Upper lobe of left lung (tissue), 6 donors: ENCODE results near the gene ETS1. TPM values are rescaled to one million over a fixed set of nuclear protein-coding genes. Genes with fewer than 3 reads are reported as not detected.
"Not testable (repeated sequence)": the region's sequence is repeated elsewhere in the genome, so short reads cannot be mapped to it uniquely, and the experiment has no call there.

ENCODE experiments used
- ATAC-seq, 2 donors: fragments of 200-7000 bp; cut with Tn5 transposase; one replicate each; pipeline ENCODE4 v1.9.1; 2022; ENCODE audit warnings: mild to moderate bottlenecking in 2 of 2, moderate library complexity in 2 of 2; ENCODE audit not compliant: low FRiP score in 2 of 2
- DNase-seq, 2 donors: peaks; one replicate each; pipeline ENCODE4 v3.0.0-alpha.2; 2019 to 2020
- H3K27ac ChIP-seq, 4 donors: fragments of 200-600 bp; sonication (generic); one replicate each; pipeline ENCODE4 v1.5.1; 2016 to 2019
- H3K27me3 ChIP-seq, 4 donors: fragments of 200-600 bp; sonication (generic); one replicate each; pipeline ENCODE4 v1.5.1; 2017 to 2019
- H3K36me3 ChIP-seq, 4 donors: fragments of 200-600 bp; sonication (generic); one replicate each; pipeline ENCODE4 v1.5.1; 2016 to 2019
- H3K4me1 ChIP-seq, 4 donors: fragments of 200-600 bp; sonication (generic); one replicate each; pipeline ENCODE4 v1.5.1; 2018 to 2019
- H3K4me3 ChIP-seq, 4 donors: fragments of 200-600 bp; sonication (generic); one replicate each; pipeline ENCODE4 v1.5.1; 2017 to 2019; ENCODE audit warnings: mild to moderate bottlenecking in 2 of 4, moderate library complexity in 1 of 4
- H3K9me3 ChIP-seq, 4 donors: fragments of 200-600 bp; sonication (generic); one replicate each; pipeline ENCODE4 v1.5.1; 2018 to 2019
- EP300 ChIP-seq, 4 donors: sonication (generic); formaldehyde crosslinking; IDR thresholded peaks; one replicate each; pipeline ENCODE4 v1.5.1; 2017; ENCODE audit warnings: antibody characterized with exemption in 4 of 4, control low read depth in 2 of 4
- POLR2A ChIP-seq, 4 donors: fragments of 450-650 bp; IDR thresholded peaks; one replicate each; pipeline ENCODE4 v1.5.1; 2016 to 2017; ENCODE audit warnings: antibody characterized with exemption in 4 of 4, mild to moderate bottlenecking in 2 of 4
- POLR2AphosphoS5 ChIP-seq, 2 donors: sonication (generic); formaldehyde crosslinking; IDR thresholded peaks; one replicate each; pipeline ENCODE4 v1.5.1; 2017; ENCODE audit warnings: antibody characterized with exemption in 2 of 2
- WGBS, 2 donors: methylation state at CpG; one replicate each; pipeline ENCODE4 v1.1.5; 2017 to 2018; 5-methylcytosine and 5-hydroxymethylcytosine counted together
- total RNA-seq, 6 donors: library from RNA; depleted of rRNA in 4 of 6; stranded (reverse); fragments of >200 nt in 4 of 6; gene quantifications; one replicate each; pipeline versions ENCODE4 v1.1.0 to v1.2.1, GENCODE V29; 2016 to 2021
- TF ChIP-seq, protein P1 (sequence below), 6 experiments: fragments of 450-650 bp in 4 of 6; fragments of 200-600 bp in 2 of 6; sonication (generic) in 2 of 6; IDR thresholded peaks; one replicate each; pipeline ENCODE4 v1.5.1; 2016 to 2019; ENCODE audit warnings: antibody characterized with exemption in 6 of 6
- donor health status: DM: no; HTN: no; CAD: no; lungs with moderate emphysema.
- donor health status: DM: no; HTN: yes; CAD: no; lungs with severe emphysema.

ETS1 gene
- total RNA-seq, 6 donors from 2014 or later, result 29.3 to 107 (median 79.0) TPM

DNA sequence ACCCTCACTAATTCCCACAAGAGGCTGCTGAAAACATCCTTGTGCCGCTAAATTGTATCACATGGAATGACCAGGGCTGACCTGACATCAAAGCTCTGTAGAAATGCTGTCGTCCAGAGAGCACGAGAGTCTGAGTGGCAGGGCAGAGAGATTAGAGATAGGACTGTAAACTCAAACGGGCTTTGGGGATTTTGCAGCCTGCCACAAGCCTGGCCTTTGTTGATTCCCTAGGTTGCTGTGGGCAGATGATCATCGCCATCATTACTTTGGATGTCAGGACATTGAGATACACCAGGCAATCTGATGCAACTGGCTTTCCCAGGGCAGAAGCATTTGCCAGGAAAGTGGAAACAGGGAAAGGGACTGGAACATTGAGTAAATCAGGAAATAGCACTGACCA is 131.6 kb downstream of the ETS1 start:
- 87 to 88% methylated on average over 5 of the region's 5 CpGs for WGBS, 2 donors
- Histone ChIP-seq H3K36me3 (peaks cover 0 to 42% (median 13%) of the 10 kb centered on the region in 4 donors), H3K27me3 (no peaks in the 10 kb centered on the region), H3K27ac (peak overlapping the region in 2 of 4 donors; percentile 4 to 71), H3K4me3 (no peak overlapping the region), H3K4me1 (peaks cover 9 to 24% (median 11%) of the 10 kb centered on the region in 4 donors), H3K9me3 (no peaks in the 10 kb centered on the region)
- DNase-seq (no peak), ATAC-seq (no peak)
- TF ChIP-seq, protein P1, sequence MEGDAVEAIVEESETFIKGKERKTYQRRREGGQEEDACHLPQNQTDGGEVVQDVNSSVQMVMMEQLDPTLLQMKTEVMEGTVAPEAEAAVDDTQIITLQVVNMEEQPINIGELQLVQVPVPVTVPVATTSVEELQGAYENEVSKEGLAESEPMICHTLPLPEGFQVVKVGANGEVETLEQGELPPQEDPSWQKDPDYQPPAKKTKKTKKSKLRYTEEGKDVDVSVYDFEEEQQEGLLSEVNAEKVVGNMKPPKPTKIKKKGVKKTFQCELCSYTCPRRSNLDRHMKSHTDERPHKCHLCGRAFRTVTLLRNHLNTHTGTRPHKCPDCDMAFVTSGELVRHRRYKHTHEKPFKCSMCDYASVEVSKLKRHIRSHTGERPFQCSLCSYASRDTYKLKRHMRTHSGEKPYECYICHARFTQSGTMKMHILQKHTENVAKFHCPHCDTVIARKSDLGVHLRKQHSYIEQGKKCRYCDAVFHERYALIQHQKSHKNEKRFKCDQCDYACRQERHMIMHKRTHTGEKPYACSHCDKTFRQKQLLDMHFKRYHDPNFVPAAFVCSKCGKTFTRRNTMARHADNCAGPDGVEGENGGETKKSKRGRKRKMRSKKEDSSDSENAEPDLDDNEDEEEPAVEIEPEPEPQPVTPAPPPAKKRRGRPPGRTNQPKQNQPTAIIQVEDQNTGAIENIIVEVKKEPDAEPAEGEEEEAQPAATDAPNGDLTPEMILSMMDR (IDR thresholded peaks at IDR 0.05), result no peak
- TF ChIP-seq POLR2AphosphoS5 (IDR thresholded peaks at IDR 0.05), result no peak
- no peak for TF ChIP-seq POLR2A (IDR thresholded peaks at IDR 0.05)
- no peak for TF ChIP-seq EP300 (IDR thresholded peaks at IDR 0.05)

DNA sequence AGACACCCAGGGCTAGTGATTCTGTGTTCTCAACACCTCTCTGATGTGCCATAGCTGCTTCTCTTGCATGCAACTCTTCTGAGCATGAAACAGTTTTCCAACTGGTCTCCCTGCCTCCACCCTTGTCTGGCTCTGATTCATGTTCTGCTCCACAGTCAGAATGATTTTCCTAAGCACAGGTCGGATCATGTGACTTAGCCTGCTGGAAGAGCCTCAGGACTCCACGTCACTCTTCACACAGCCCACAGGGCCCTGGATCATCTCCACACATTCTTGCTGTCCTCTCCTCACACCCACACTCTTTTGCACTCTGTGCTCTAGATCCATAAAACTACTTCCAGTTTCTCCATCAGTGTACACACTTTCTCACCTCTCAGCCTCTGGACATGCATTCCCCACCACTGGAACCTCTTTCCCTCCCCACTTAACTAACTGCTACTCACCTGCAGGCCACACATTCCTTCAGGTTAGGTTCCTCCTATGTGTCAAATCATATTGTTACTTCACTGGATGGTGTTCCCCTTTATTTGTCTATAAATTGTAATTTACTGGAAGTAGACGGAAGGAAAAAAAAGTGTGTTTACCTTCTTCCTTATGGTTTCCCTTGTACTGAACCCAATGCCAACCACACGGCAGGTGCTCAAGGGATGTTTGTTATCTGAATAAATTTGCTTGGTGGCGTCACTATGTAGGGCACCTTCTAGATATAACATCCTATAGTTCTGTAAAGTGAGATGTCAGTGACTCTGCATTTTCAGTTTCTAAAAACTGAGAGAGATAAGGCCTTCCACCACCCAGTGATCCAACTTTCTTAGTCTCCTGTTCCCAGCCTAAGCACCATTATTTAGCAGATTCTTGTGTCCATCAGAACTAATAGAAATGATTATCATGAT is 133.7 kb downstream of the ETS1 start:
- H3K36me3 ChIP-seq, result peaks cover 0 to 27% (median 11%) of the 10 kb centered on the region in 4 donors
- H3K4me3 ChIP-seq, result no peak overlapping the region
- H3K27ac ChIP-seq, result peak overlapping the region in 3 of 4 donors; percentile 3 to 29 (median 6)
- TF ChIP-seq, protein P1 (IDR thresholded peaks at IDR 0.05), result no peak
- peak in 1 of 2 donors; percentile 9 for TF ChIP-seq POLR2AphosphoS5 (IDR thresholded peaks at IDR 0.05)
- 70 to 74% methylated on average over 5 of the region's 5 CpGs for WGBS, 2 donors
- DNase-seq (no peak), ATAC-seq (peak; percentile 58 to 81)
- H3K27me3 ChIP-seq, result no peaks in the 10 kb centered on the region
- no peaks in the 10 kb centered on the region for H3K9me3 ChIP-seq
- peaks cover 8 to 24% (median 10%) of the 10 kb centered on the region in 4 donors for H3K4me1 ChIP-seq

DNA sequence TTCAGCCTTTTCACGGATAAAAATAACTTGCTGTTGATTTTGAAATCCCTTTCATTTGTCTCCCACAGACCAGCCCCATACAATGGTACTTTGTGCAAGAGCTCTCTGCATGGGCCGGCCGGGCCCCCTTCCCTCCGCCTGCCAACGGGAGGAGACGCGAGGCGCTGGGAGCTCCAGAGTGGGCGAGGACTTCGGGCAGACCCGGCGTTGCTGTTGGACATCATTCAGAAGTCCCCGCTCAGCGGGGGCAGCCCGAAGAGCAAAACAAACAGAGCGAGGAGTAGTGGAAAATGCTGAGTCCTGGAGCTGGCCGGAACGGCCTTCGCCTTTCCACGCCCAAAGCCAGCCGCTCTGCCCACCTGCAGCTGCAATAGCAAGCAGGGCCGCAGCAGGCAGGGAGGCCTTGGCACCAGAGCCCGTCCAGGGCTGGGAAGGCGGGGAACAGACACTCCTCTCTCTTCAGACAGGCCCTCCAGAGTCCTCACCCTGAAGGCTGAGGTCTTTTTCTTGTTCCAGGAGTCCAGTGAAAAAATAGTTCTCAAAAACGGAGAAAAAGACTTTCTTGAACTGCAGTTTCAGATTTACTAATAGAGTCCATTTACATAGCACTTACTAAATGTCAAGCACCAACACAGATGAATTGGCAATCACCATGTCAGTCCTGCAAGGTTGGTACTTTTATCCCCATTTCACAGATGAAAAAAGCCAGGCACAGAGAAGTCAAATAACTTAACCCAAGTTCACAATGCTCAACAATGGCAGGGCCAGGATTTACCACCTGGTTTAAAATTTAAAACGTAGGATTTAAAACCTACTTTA is 135.5 kb downstream of the ETS1 start:
- Histone ChIP-seq H3K27me3 (no peaks in the 10 kb centered on the region), H3K4me3 (peak overlapping the region in 3 of 4 donors; percentile 23 to 37 (median 35)), H3K36me3 (peaks cover 0 to 10% (median 3%) of the 10 kb centered on the region in 4 donors), H3K27ac (peak overlapping the region; percentile 29 to 74 (median 58)), H3K9me3 (no peaks in the 10 kb centered on the region), H3K4me1 (peaks cover 3 to 24% (median 8%) of the 10 kb centered on the region in 4 donors)
- WGBS, 2 donors, result 29 to 51% methylated on average over 24 to 26 of the region's 26 CpGs
- ATAC-seq, result peak; percentile 73
- TF ChIP-seq, protein P1 (IDR thresholded peaks at IDR 0.05), result peak in 2 of 6 experiments; percentile 11 to 13
- TF ChIP-seq EP300 (IDR thresholded peaks at IDR 0.05) (no peak), POLR2AphosphoS5 (IDR thresholded peaks at IDR 0.05) (peak in 1 of 2 donors; percentile 12), POLR2A (IDR thresholded peaks at IDR 0.05) (peak in 1 of 4 donors; percentile 13)
- peak; percentile 71 to 88 for DNase-seq

DNA sequence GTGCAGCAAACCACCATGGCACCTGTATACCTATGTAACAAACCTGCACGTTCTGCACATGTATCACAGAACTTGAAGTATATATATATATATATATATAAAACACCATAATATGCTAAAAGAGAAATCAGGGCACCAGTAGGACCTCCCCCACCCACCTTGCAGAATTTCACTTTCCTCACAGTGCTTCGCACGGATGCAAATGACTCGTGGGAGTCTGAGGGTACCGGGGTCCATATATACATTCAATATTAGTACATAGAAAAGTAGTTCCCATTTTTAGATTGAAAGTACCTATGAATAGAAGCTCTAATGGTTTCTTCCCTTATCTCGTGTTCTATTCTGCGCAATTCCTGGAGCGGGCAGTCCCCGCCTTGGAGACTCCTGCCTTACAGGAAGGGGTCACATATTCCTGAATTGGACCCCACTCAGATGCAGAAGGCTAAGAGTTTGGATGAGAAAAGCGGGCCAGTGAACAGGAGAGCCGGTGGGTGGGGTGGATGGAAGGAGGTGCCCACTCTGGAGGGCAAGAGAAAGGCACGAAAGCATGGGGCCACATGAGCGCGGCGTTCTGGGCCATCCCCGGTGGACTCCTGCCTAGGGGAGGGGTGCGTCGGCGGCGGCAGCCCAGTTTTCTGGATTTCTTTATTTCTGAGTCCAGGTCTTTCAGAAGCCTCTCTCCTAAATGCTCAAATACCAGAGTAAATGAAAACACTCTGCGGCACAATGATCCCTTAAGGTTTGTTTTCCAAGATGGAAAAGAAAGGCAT is 136.3 kb downstream of the ETS1 start:
- ATAC-seq, result no peak
- H3K4me3 ChIP-seq, result peak overlapping the region in 3 of 4 donors; percentile 23 to 37 (median 35)
- no peaks in the 10 kb centered on the region for H3K9me3 ChIP-seq
- peaks cover 3 to 24% (median 8%) of the 10 kb centered on the region in 4 donors for H3K4me1 ChIP-seq
- peak in 1 of 2 donors; percentile 68 for DNase-seq
- no peaks in the 10 kb centered on the region for H3K27me3 ChIP-seq
- 70 to 80% methylated on average over 21 of the region's 21 CpGs for WGBS, 2 donors
- TF ChIP-seq EP300 (IDR thresholded peaks at IDR 0.05) (no peak), POLR2AphosphoS5 (IDR thresholded peaks at IDR 0.05) (no peak), POLR2A (IDR thresholded peaks at IDR 0.05) (no peak)
- TF ChIP-seq, protein P1 (IDR thresholded peaks at IDR 0.05), result no peak
- peaks cover 0 to 3% (median 0%) of the 10 kb centered on the region in 4 donors for H3K36me3 ChIP-seq
- peak overlapping the region in 3 of 4 donors; percentile 21 to 74 (median 65) for H3K27ac ChIP-seq

DNA sequence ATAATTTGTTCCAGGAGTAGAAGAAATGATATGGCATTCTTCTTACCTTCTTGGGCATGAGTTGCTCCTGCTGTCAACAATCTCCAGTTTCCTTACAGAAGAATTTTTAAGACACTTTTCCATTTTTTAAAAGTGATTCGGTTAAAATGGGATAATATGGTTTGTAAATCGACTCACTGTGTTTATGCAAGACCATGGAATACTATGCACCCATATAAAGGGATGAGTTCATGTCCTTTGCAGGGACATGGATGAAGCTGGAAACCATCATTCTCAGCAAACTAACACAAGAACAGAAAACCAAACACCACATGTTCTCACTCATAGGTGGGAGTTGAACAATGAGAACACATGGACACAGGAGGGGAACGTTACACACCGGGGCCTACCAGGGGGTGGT is 136.9 kb downstream of the ETS1 start:
- H3K4me3 ChIP-seq, H3K27me3 ChIP-seq, ATAC-seq, H3K36me3 ChIP-seq, H3K9me3 ChIP-seq, DNase-seq, H3K27ac ChIP-seq: not testable (repeated sequence)
- WGBS, 2 donors, result 90 to 98% methylated on average over 4 of the region's 4 CpGs
- peaks cover 3 to 24% (median 8%) of the 10 kb centered on the region in 4 donors for H3K4me1 ChIP-seq
